ENCODE data around the gene DNM1L. TPM values are rescaled to one million over a fixed set of nuclear protein-coding genes. Genes with fewer than 3 reads are reported as not detected.
"Not testable (repeated sequence)": the region's sequence is repeated elsewhere in the genome, so short reads cannot be mapped to it uniquely, and the experiment has no call there.

The DNM1L gene
- total RNA-seq, 2 donors from 2014 or later = 69.5 to 82.8 TPM

DNA sequence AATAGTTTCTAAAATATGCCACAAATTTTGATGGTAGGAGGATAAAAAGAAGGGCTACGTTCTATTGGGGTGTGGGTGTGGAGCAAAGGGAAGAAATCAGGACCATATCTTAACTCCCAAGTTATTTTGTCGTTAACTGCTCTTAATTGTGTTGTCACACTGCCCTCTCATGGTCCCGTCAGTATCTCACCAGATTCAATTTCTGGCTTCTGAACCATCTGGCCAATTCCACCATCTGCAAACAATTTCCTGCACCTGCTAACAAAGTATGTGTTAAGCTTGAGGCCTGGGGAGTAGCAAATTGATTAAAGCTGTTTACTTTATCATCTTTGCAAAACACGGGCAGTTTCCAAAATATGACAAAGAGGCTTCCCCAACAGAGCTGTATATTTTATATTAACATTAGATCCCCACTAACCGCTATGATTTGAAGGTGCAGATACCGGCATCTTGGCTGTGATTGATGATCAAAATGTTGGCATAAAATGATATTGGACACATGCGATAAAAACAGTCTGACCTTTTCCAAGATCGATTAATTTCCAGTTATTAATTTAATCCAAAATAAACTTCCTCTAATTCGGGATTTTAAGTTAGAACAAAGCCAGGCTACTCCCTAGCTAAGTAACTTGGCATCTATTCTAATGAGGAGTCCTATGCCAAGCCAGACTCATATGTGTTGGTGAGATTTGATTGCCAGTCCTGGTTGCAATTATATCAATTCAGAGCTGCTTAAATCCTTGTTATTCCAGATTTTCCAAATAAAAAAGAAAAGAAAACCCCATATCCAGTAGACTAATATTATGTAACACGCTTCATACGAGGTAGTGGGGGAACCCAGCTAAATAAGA is 6.9 kb upstream of the DNM1L start:
- no peak overlapping the region for H3K27ac Mint-ChIP-seq
- H3K27me3 Mint-ChIP-seq = peaks cover 5% of the 10 kb centered on the region
- DNase-seq = no peak
- H3K36me3 Mint-ChIP-seq (ENCODE audit: low read depth) = peaks cover 2% of the 10 kb centered on the region
- H3K9me3 ChIP-seq (ENCODE audit: control insufficient read depth, low read length, poor library complexity, severe bottlenecking) = no peaks in the 10 kb centered on the region
- no peak overlapping the region for H3K4me3 Mint-ChIP-seq
- ATAC-seq = no peak
- H3K4me1 Mint-ChIP-seq = peaks cover 2% of the 10 kb centered on the region

DNA sequence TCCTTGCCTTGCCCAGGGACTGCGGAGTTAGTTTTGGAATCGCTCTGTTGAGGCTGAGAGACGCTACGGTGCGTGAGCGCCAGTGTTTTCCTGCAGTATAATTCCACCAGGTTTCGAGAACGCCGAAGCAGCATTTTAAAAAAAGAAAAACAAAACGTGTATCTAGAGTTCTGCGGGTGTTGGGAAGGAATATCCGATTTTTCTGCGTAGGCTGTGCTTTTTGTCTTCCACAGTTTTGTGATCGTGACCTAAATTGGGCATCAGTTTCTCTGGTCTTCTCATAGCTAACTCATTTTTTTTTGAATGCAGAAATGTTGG is 778 bp downstream of the DNM1L start:
- H3K4me3 Mint-ChIP-seq = peak overlapping the region; percentile 91
- peaks cover 15% of the 10 kb centered on the region for H3K4me1 Mint-ChIP-seq
- peak overlapping the region; percentile 81 for H3K27ac Mint-ChIP-seq

DNA sequence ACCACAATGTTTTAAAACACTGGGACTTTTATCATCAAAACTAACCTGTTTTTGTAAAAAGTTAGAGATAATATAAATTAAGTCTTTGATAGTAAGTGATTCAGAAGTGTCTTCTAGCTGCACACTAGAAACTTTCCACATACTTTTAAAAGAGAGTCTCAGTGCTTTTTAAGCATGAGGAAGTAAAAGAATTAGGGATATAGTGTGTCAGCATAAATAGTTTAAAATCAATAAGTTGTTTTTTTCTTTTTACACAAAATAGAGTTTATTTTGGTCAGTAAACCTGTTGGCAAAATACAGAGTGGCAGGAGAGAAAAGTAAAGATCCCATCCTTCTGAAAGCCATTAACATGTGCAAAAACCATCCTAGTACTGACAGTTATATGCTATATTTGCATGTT is 1.7 kb downstream of the DNM1L start:
- Mint-ChIP-seq H3K27ac (no peak overlapping the region), H3K4me1 (peaks cover 15% of the 10 kb centered on the region), H3K36me3 (ENCODE audit: low read depth) (no peaks in the 10 kb centered on the region), H3K4me3 (no peak overlapping the region), H3K27me3 (no peaks in the 10 kb centered on the region)
- DNase-seq = no peak
- H3K9me3 ChIP-seq (ENCODE audit: control insufficient read depth, low read length, poor library complexity, severe bottlenecking) = no peaks in the 10 kb centered on the region
- ATAC-seq = no peak

More for the DNA sequence above, 778 bp downstream of the DNM1L start:
- Mint-ChIP-seq H3K36me3 (ENCODE audit: low read depth) (no peaks in the 10 kb centered on the region), H3K27me3 (no peaks in the 10 kb centered on the region)
- no peaks in the 10 kb centered on the region for H3K9me3 ChIP-seq (ENCODE audit: control insufficient read depth, low read length, poor library complexity, severe bottlenecking)
- ATAC-seq = no peak
- DNase-seq = no peak

DNA sequence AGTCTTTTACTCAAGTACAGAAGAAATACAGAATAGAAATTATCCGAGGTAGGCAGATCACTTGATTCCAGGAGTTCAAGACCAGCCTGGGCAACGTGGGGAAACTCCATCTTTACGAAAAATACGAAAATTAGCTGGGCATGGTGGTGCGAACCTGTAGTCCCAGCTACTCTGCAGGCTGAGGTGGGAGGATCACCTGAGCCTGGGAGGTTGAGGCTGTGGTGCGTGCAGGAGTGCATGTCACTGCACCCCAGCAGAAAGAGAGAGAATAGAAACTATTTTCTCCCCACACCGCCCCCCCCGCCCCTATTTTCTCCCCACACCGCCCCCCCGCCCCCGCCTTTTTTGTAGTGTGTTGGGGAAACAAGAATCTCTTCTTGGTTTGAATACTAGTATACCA is 2.2 kb downstream of the DNM1L start:
- DNase-seq = no peak
- no peak overlapping the region for H3K27ac Mint-ChIP-seq
- ATAC-seq = no peak
- H3K36me3 Mint-ChIP-seq (ENCODE audit: low read depth) = no peaks in the 10 kb centered on the region
- H3K4me1 Mint-ChIP-seq = peaks cover 15% of the 10 kb centered on the region
- peak overlapping the region; percentile 12 for H3K4me3 Mint-ChIP-seq
- H3K27me3 Mint-ChIP-seq = no peaks in the 10 kb centered on the region
- H3K9me3 ChIP-seq (ENCODE audit: control insufficient read depth, low read length, poor library complexity, severe bottlenecking) = no peaks in the 10 kb centered on the region

DNA sequence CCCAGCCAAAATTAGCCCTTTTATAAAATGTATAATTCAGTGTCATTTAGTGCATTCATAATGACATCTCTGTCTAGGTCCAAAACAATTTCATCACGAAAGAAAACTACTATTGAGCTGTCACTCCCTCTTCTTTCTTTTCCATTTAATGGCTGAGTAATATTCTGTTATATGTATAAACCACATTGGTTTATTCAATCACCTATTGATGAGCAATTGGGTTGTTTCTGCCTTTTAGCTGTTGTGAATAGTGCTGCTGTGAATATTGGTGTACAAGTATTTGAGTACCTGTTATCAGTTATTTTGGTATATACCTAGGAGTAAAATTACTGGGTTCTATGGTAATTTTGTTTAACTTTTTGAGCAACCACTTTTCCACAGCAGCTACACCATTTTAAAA is 7.2 kb downstream of the DNM1L start:
- no peaks in the 10 kb centered on the region for H3K9me3 ChIP-seq (ENCODE audit: control insufficient read depth, low read length, poor library complexity, severe bottlenecking)
- DNase-seq (no peak), ATAC-seq (no peak)
- Mint-ChIP-seq H3K27ac (no peak overlapping the region), H3K4me3 (no peak overlapping the region), H3K27me3 (no peaks in the 10 kb centered on the region), H3K4me1 (peaks cover 18% of the 10 kb centered on the region), H3K36me3 (ENCODE audit: low read depth) (no peaks in the 10 kb centered on the region)

DNA sequence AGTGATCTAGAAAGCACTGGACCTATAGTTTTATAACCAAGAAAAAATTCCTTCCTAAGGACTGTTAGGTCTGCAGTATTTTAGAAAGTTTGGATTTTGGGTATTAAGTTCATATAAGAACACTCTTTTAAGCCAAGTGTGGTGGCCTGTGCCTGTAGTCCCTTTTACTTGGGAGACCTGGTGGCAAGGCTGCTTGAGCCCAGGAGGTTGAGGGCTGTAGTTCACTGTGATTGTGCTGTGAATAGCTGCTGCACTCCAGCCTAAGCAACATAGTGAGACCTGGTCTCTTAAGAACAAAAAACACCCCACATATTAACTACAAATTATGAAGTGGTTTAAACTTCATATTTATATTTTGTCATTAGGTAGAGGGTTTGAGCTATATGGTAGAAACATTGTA is 9.7 kb downstream of the DNM1L start:
- H3K27me3 Mint-ChIP-seq = no peaks in the 10 kb centered on the region
- no peaks in the 10 kb centered on the region for H3K9me3 ChIP-seq (ENCODE audit: control insufficient read depth, low read length, poor library complexity, severe bottlenecking)
- no peak for DNase-seq
- H3K27ac Mint-ChIP-seq = no peak overlapping the region
- H3K4me1 Mint-ChIP-seq = peaks cover 20% of the 10 kb centered on the region
- no peak for ATAC-seq
- H3K4me3 Mint-ChIP-seq = no peak overlapping the region
- no peaks in the 10 kb centered on the region for H3K36me3 Mint-ChIP-seq (ENCODE audit: low read depth)

DNA sequence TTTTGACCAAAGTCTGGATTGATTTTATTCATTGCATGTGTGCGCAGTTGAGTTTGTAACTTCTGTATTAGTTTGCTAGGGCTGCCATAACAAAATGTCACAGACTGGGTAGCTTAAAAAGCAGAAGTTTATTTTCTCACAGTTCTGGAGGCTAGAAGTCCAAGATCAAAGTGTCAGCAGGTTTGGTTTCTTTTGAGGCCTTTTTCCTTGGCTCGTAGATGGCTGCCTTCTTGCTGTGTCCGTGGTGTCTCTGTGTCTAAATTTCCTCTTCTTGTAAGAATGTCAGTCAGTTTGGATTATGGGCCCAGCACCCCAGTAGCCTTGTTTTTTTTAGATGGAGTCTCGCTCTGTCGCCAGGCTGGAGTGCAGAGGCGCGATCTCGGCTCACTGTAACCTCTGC is 11.8 kb downstream of the DNM1L start:
- H3K4me1 Mint-ChIP-seq = peaks cover 22% of the 10 kb centered on the region
- DNase-seq = no peak
- H3K9me3 ChIP-seq (ENCODE audit: control insufficient read depth, low read length, poor library complexity, severe bottlenecking) = no peaks in the 10 kb centered on the region
- ATAC-seq = no peak
- H3K27me3 Mint-ChIP-seq = no peaks in the 10 kb centered on the region
- H3K4me3 Mint-ChIP-seq = no peak overlapping the region
- H3K36me3 Mint-ChIP-seq (ENCODE audit: low read depth) = no peaks in the 10 kb centered on the region
- H3K27ac Mint-ChIP-seq = peak overlapping the region; percentile 34

DNA sequence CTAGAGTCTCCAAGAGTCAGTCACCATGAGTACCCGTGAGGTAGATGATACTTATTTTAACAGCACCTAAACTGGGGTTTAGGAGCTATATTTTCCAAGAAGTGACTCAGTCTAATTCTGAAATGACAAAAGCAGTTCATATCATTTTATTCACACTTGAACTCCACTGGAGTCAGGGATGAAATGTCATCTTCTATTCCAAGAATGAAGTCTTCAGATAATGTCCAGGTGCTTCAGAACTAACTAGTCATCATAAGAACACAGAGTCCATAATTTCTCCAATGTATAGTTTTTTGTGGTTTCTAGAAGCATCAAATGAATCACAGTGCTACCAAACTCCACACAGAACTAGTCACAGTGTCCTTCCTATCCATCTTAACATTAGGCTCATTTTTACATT is 13.3 kb downstream of the DNM1L start:
- ATAC-seq = no peak
- no peaks in the 10 kb centered on the region for H3K9me3 ChIP-seq (ENCODE audit: control insufficient read depth, low read length, poor library complexity, severe bottlenecking)
- Mint-ChIP-seq H3K4me3 (no peak overlapping the region), H3K27me3 (no peaks in the 10 kb centered on the region), H3K27ac (no peak overlapping the region), H3K36me3 (ENCODE audit: low read depth) (no peaks in the 10 kb centered on the region), H3K4me1 (peaks cover 22% of the 10 kb centered on the region)
- no peak for DNase-seq

DNA sequence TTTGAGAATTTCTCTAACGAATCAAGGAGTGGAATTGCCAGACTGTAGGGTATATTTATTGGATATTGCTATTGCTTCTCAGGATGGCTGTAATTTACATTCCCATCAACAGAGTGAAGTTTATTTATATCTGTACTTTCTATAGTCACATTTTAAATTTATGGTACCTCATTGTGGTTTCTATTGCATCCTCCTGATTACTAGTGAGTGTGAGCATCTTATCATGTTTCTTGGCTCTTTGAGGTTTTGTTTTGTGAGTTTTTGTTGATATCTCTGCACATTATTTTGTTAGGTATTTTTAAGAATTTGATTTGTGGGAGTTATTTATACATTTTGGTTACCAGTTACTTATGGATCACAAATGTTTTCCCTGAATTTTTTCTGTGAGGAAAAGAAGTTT is 13.9 kb downstream of the DNM1L start:
- no peaks in the 10 kb centered on the region for H3K27me3 Mint-ChIP-seq
- no peak overlapping the region for H3K27ac Mint-ChIP-seq
- H3K4me3 Mint-ChIP-seq = no peak overlapping the region
- peaks cover 21% of the 10 kb centered on the region for H3K4me1 Mint-ChIP-seq
- no peaks in the 10 kb centered on the region for H3K9me3 ChIP-seq (ENCODE audit: control insufficient read depth, low read length, poor library complexity, severe bottlenecking)
- H3K36me3 Mint-ChIP-seq (ENCODE audit: low read depth) = no peaks in the 10 kb centered on the region
- DNase-seq (no peak), ATAC-seq (no peak)

DNA sequence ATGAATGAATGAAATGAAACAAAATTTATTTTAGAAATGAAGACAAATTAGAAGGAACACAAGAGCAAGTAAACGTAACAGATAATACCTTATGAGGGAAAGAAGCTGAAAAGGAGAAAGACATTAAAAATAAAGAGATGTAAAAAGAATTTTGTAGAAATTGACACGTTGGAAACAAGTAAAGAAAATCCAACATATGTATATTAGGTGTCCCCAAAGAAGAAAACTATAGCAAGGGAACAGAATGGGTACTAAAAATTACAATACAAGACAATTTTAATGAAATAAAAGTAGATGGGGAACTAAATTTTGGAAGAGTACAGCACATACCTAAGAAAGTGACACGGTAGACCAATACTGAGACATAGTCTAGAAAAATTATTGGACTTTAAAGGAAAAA is 16.7 kb downstream of the DNM1L start:
- no peaks in the 10 kb centered on the region for H3K27me3 Mint-ChIP-seq
- DNase-seq = no peak
- peaks cover 12% of the 10 kb centered on the region for H3K4me1 Mint-ChIP-seq
- no peak for ATAC-seq
- no peaks in the 10 kb centered on the region for H3K36me3 Mint-ChIP-seq (ENCODE audit: low read depth)
- no peak overlapping the region for H3K27ac Mint-ChIP-seq
- H3K4me3 Mint-ChIP-seq = no peak overlapping the region
- no peaks in the 10 kb centered on the region for H3K9me3 ChIP-seq (ENCODE audit: control insufficient read depth, low read length, poor library complexity, severe bottlenecking)

DNA sequence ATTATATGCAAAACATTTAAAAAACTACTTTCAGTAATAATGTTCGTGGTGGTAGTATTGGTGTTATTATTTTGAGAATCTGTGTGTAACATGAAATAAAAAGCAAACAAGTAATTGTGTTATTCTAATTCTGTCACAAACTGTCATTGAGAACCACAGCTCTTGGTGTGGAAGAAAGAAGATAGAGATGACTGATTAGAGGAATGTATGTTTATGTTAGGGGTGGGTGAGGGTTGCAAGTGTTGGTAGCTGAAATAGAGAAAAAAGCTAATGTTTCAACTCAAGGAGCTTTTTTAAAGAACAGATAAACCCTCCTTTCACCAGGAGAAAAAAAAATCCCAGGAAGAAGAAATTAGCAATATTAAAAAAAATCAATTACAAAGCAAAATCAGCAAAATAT is 18.3 kb downstream of the DNM1L start:
- no peak for ATAC-seq
- Mint-ChIP-seq H3K4me3 (no peak overlapping the region), H3K27me3 (no peaks in the 10 kb centered on the region), H3K36me3 (ENCODE audit: low read depth) (no peaks in the 10 kb centered on the region), H3K27ac (no peak overlapping the region), H3K4me1 (peaks cover 6% of the 10 kb centered on the region)
- no peak for DNase-seq
- no peaks in the 10 kb centered on the region for H3K9me3 ChIP-seq (ENCODE audit: control insufficient read depth, low read length, poor library complexity, severe bottlenecking)

DNA sequence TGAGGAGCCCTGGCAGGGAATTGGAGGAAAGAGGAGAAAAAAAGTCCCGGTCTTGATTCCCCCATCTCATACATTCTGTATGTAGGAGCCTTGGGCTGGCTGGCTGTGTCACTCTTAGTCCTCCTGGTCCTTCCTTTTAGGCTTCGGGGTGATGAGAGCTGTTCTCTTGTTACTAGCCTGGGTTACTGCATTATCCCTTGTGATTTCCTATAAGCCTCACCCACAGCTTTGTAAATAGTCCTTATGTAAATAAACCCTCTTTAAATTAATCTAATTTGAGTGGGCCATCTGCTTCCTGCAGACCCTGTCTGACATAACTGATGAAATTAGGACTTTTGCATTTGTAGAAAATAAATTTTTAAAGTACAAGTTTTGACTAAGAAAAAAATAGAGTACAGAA is 19.2 kb downstream of the DNM1L start:
- H3K27me3 Mint-ChIP-seq = no peaks in the 10 kb centered on the region
- no peak for ATAC-seq

DNA sequence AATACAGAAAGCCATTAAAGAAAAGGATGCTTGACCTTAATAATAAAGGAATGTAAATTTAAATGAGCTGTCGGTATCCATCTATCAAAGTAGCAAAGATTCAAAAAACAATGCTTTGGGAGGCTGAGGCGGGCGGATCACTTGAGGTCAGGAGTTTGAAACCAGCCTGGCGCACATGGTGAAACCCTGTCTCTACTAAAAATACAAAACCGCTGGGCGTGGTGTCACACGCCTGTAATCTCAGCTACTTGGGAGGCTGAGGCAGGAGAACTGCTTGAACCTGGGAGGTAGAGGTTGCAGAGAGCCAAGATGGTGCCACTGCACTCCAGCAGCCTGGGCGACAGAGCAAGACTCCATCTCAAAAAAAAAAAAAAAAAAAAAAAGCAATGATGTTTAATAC is 20.3 kb downstream of the DNM1L start:
- H3K4me3 Mint-ChIP-seq; ATAC-seq; H3K27me3 Mint-ChIP-seq; H3K4me1 Mint-ChIP-seq; H3K27ac Mint-ChIP-seq; H3K36me3 Mint-ChIP-seq (ENCODE audit: low read depth); DNase-seq; H3K9me3 ChIP-seq (ENCODE audit: control insufficient read depth, low read length, poor library complexity, severe bottlenecking): not testable (repeated sequence)

More for the DNA sequence above, 19.2 kb downstream of the DNM1L start:
- DNase-seq = no peak
- no peaks in the 10 kb centered on the region for H3K36me3 Mint-ChIP-seq (ENCODE audit: low read depth)
- peaks cover 6% of the 10 kb centered on the region for H3K4me1 Mint-ChIP-seq
- H3K9me3 ChIP-seq (ENCODE audit: control insufficient read depth, low read length, poor library complexity, severe bottlenecking) = no peaks in the 10 kb centered on the region
- H3K27ac Mint-ChIP-seq = no peak overlapping the region
- H3K4me3 Mint-ChIP-seq = no peak overlapping the region

DNA sequence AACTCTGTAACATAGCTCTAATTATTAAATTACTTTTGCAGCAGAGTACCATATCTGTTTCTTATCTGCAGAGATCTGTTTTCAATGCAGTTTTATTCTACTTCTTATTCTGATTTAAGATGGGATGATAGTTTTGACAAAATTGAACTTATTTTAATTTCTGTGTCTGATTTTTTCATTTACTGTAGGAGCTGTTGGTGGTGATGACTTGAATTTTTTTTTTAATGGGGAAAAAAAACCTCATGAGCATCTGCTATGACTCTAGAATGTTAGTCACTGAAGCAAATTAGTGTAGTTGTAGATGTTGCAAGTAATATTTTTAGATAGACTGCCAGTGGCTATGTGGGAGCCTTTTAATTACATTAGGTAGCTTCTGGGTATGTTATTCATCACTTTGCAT is 23.4 kb downstream of the DNM1L start:
- Mint-ChIP-seq H3K27ac (peak overlapping the region; percentile 21), H3K4me3 (no peak overlapping the region), H3K36me3 (ENCODE audit: low read depth) (no peaks in the 10 kb centered on the region), H3K4me1 (peaks cover 3% of the 10 kb centered on the region), H3K27me3 (no peaks in the 10 kb centered on the region)
- DNase-seq (no peak), ATAC-seq (no peak)
- H3K9me3 ChIP-seq (ENCODE audit: control insufficient read depth, low read length, poor library complexity, severe bottlenecking) = no peaks in the 10 kb centered on the region

Measured in T-helper 17 cell (primary cell).